H1 (cell line): ENCODE data around the gene CLDND1. TPM values are rescaled to one million over a fixed set of nuclear protein-coding genes. Genes with fewer than 3 reads are reported as not detected.

Experiments
- CTCF ChIA-PET: fragments of 300-600 bp; sonication (Branson Sonifier 250); formaldehyde crosslinking; loops from one replicate; lab custom pipeline; 2021; ENCODE audit not compliant: partially characterized antibody; lab: Charles Lee
- POLR2A ChIA-PET: fragments of 300-600 bp; sonication (Branson Sonifier 250); formaldehyde crosslinking; loops from one replicate; lab custom pipeline; 2021; ENCODE audit warnings: inconsistent platforms; ENCODE audit not compliant: partially characterized antibody; lab: Charles Lee
- DNase-seq, 2 experiments: peaks; one replicate each; pipeline versions ENCODE4 v3.0.0 to v3.0.0-alpha.2; 2010 to 2022; ENCODE audit warnings: low spot score in 2 of 2, low read depth in 1 of 2, mixed read lengths in 1 of 2
- FAIRE-seq: peaks from 2 replicates; lab custom pipeline; 2011; peaks lifted over from hg19 to GRCh38; lab: Jason Lieb, UNC
- H2AFZ ChIP-seq: 2 replicates; pipeline ENCODE4 v1.8.1; 2012; ENCODE audit warnings: low read length, inconsistent platforms
- H2AK5ac ChIP-seq: 2 replicates; pipeline ENCODE4 v1.6.1; 2013; ENCODE audit warnings: low read depth, low read length
- H2BK120ac ChIP-seq: replicated peaks from 2 replicates; pipeline ENCODE3; 2013; ENCODE audit warnings: low read depth, low read length, inconsistent platforms
- H2BK12ac ChIP-seq: 2 replicates; pipeline ENCODE4 v1.6.1; 2013; ENCODE audit warnings: low read depth, low read length
- H2BK15ac ChIP-seq: 2 replicates; pipeline ENCODE4 v1.6.1; 2013; ENCODE audit warnings: low read length
- H2BK20ac ChIP-seq: 2 replicates; pipeline ENCODE4 v1.6.1; 2013; ENCODE audit warnings: low read length
- H2BK5ac ChIP-seq: 2 replicates; pipeline ENCODE4 v1.6.1; 2013; ENCODE audit warnings: low read depth, low read length
- H3K14ac ChIP-seq: 2 replicates; pipeline ENCODE4 v1.6.1; 2013; ENCODE audit warnings: inconsistent platforms; ENCODE audit not compliant: insufficient read length
- H3K18ac ChIP-seq: 2 replicates; pipeline ENCODE4 v1.6.1; 2013; ENCODE audit warnings: low read length; ENCODE audit errors: extremely low read depth
- H3K23ac ChIP-seq: 2 replicates; pipeline ENCODE4 v1.6.1; 2013; ENCODE audit warnings: inconsistent platforms; ENCODE audit not compliant: insufficient read length
- H3K23me2 ChIP-seq: 2 replicates; pipeline ENCODE4 v1.6.1; 2013; ENCODE audit warnings: low read depth, low read length
- H3K27ac ChIP-seq: 2 replicates; pipeline ENCODE4 v1.6.1; 2011; ENCODE audit warnings: low read depth, low read length, inconsistent platforms
- H3K27me3 ChIP-seq, 4 experiments: replicated peaks in 1 of 4; 1 replicate in 1 of 4; 2 replicates in 3 of 4; pipeline versions ENCODE4 v1.6.1 to v1.8.1; 2011 to 2013; ENCODE audit warnings: low read length in 3 of 4, mild to moderate bottlenecking in 3 of 4, inconsistent platforms in 2 of 4, mixed read lengths in 2 of 4, moderate library complexity in 1 of 4; ENCODE audit not compliant: control insufficient read depth in 3 of 4, insufficient read depth in 3 of 4; ENCODE audit errors: extremely low read depth in 1 of 4
- H3K36me3 ChIP-seq, 4 experiments: 2 replicates each; pipeline versions ENCODE4 v1.6.1 to v1.8.1; 2011 to 2013; ENCODE audit warnings: mild to moderate bottlenecking in 4 of 4, low read length in 3 of 4, moderate library complexity in 2 of 4, control low read depth in 1 of 4, inconsistent platforms in 1 of 4; ENCODE audit not compliant: insufficient read depth in 4 of 4, control insufficient read depth in 2 of 4
- H3K4ac ChIP-seq: replicated peaks from 2 replicates; pipeline ENCODE3; 2013; ENCODE audit warnings: low read length, low read depth, mixed read lengths, inconsistent platforms; ENCODE audit not compliant: insufficient read length
- H3K4me1 ChIP-seq, 4 experiments: replicated peaks in 1 of 4; 1 replicate in 1 of 4; 2 replicates in 3 of 4; pipeline versions ENCODE4 v1.6.1 to v1.8.1; 2011 to 2013; ENCODE audit warnings: low read length in 3 of 4, inconsistent platforms in 2 of 4, mixed read lengths in 1 of 4; ENCODE audit not compliant: insufficient read depth in 4 of 4, control insufficient read depth in 3 of 4
- H3K4me2 ChIP-seq, 2 experiments: 2 replicates each; pipeline versions ENCODE4 v1.6.1 to v1.8.1; 2011 to 2013; ENCODE audit warnings: low read depth in 2 of 2, low read length in 2 of 2, control low read depth in 1 of 2, inconsistent platforms in 1 of 2, mild to moderate bottlenecking in 1 of 2; ENCODE audit not compliant: insufficient read depth in 1 of 2
- H3K4me3 ChIP-seq, 4 experiments: fragments of 200-600, 300-600 bp in 1 of 4; sonication (generic), shearing (Covaris generic), sonication (Bioruptor Twin) in 1 of 4; 2 replicates each; pipeline versions ENCODE4 v1.5.1 to v1.8.1; 2011 to 2016; ENCODE audit warnings: low read length in 4 of 4, low read depth in 3 of 4, control low read depth in 2 of 4, inconsistent platforms in 2 of 4, mild to moderate bottlenecking in 2 of 4, mixed read lengths in 1 of 4, moderate library complexity in 1 of 4; ENCODE audit not compliant: insufficient read depth in 2 of 4; ENCODE audit errors: extremely low read depth in 1 of 4
- H3K56ac ChIP-seq: replicated peaks from 2 replicates; pipeline ENCODE3; 2013; ENCODE audit warnings: low read depth, mild to moderate bottlenecking, mixed read lengths, low read length, inconsistent platforms; ENCODE audit not compliant: insufficient read length
- H3K79me1 ChIP-seq: 2 replicates; pipeline ENCODE4 v1.6.1; 2013; ENCODE audit warnings: low read depth, low read length, control low read depth
- H3K79me2 ChIP-seq, 2 experiments: 2 replicates each; pipeline versions ENCODE4 v1.6.1 to v1.8.1; 2012 to 2013; ENCODE audit warnings: low read length in 2 of 2, mild to moderate bottlenecking in 2 of 2, inconsistent platforms in 1 of 2; ENCODE audit not compliant: insufficient read depth in 2 of 2, control insufficient read depth in 1 of 2
- H3K9ac ChIP-seq, 4 experiments: replicated peaks in 1 of 4; 1 replicate in 1 of 4; 2 replicates in 3 of 4; pipeline versions ENCODE4 v1.6.1 to v1.8.1; 2011 to 2013; ENCODE audit warnings: low read depth in 3 of 4, low read length in 3 of 4, control low read depth in 2 of 4, mild to moderate bottlenecking in 2 of 4, moderate library complexity in 2 of 4, inconsistent platforms in 1 of 4; ENCODE audit errors: extremely low read depth in 1 of 4
- H3K9me3 ChIP-seq, 2 experiments: 2 replicates each; pipeline versions ENCODE4 v1.6.1 to v1.8.1; 2012 to 2013; ENCODE audit warnings: mild to moderate bottlenecking in 2 of 2, moderate library complexity in 2 of 2, control low read depth in 1 of 2, inconsistent platforms in 1 of 2, low read depth in 1 of 2, low read length in 1 of 2, mixed read lengths in 1 of 2; ENCODE audit not compliant: insufficient read depth in 2 of 2
- H4K20me1 ChIP-seq, 2 experiments: replicated peaks in 1 of 2; 2 replicates each; pipeline versions ENCODE3 to v1.8.1; 2011 to 2013; ENCODE audit warnings: inconsistent platforms in 2 of 2, low read length in 2 of 2, mild to moderate bottlenecking in 1 of 2; ENCODE audit not compliant: insufficient read depth in 2 of 2, control insufficient read depth in 1 of 2
- H4K5ac ChIP-seq: 2 replicates; pipeline ENCODE4 v1.6.1; 2013; ENCODE audit warnings: low read length, low read depth, mixed read lengths, inconsistent platforms; ENCODE audit not compliant: insufficient read length
- H4K8ac ChIP-seq: 2 replicates; pipeline ENCODE4 v1.8.0; 2013; ENCODE audit warnings: mild to moderate bottlenecking, moderate library complexity, low read length, inconsistent platforms; ENCODE audit not compliant: insufficient read depth; ENCODE audit errors: extremely low read depth
- H4K91ac ChIP-seq: replicated peaks from 2 replicates; pipeline ENCODE3; 2013; ENCODE audit warnings: low read length, mixed read lengths, inconsistent platforms; ENCODE audit not compliant: insufficient read length
- ATF3 ChIP-seq: IDR thresholded peaks from 2 replicates; pipeline ENCODE4 v1.6.1; 2011; ENCODE audit warnings: low read depth, mild to moderate bottlenecking, low read length; ENCODE audit not compliant: insufficient read depth
- BCL11A ChIP-seq, 2 experiments: IDR thresholded peaks; one replicate each; pipeline ENCODE4 v1.6.1; 2011; ENCODE audit warnings: low read depth in 2 of 2, low read length in 2 of 2, mild to moderate bottlenecking in 2 of 2
- CEBPB ChIP-seq: IDR thresholded peaks from 2 replicates; pipeline ENCODE4 v1.6.1; 2012; ENCODE audit warnings: low read depth, low read length
- GABPA ChIP-seq: IDR thresholded peaks from 2 replicates; pipeline ENCODE4 v1.6.1; 2011; ENCODE audit warnings: mild to moderate bottlenecking, low read length, moderate library complexity, borderline replicate concordance; ENCODE audit not compliant: insufficient read depth
- KDM1A ChIP-seq: fragments of 200-600, 300-600 bp; sonication (generic); IDR thresholded peaks from 2 replicates; pipeline ENCODE4 v1.7.1; 2016; ENCODE audit warnings: mild to moderate bottlenecking, low read length, borderline replicate concordance
- KDM5A ChIP-seq: fragments of 200-600 bp; IDR thresholded peaks from 2 replicates; pipeline ENCODE4 v1.7.1; 2012; ENCODE audit warnings: mild to moderate bottlenecking, low read length, inconsistent platforms, mixed read lengths
- NRF1 ChIP-seq: IDR thresholded peaks from 2 replicates; pipeline ENCODE4 v1.6.1; 2011; ENCODE audit warnings: mild to moderate bottlenecking, low read depth, low read length, improper control_type of control experiment
- PHF8 ChIP-seq: fragments of 200-600 bp; sonication (generic); conservative IDR thresholded peaks from 2 replicates; pipeline ENCODE4 v1.7.1; 2012; ENCODE audit warnings: low read depth, mild to moderate bottlenecking, inconsistent platforms, low read length, moderate library complexity
- SIN3A ChIP-seq, 2 experiments: IDR thresholded peaks in 1 of 2; conservative IDR thresholded peaks in 1 of 2; 2 replicates each; pipeline ENCODE4 v1.6.1; 2011 to 2012; ENCODE audit warnings: low read length in 2 of 2, improper control_type of control experiment in 1 of 2, low read depth in 1 of 2, mild to moderate bottlenecking in 1 of 2
- SIRT6 ChIP-seq: IDR thresholded peaks from one replicate; pipeline ENCODE4 v1.7.1; 2012; ENCODE audit warnings: low read length, inconsistent platforms
- TAF7 ChIP-seq: optimal IDR thresholded peaks from 2 replicates; pipeline ENCODE3; 2011; ENCODE audit warnings: low read depth, mild to moderate bottlenecking, inconsistent platforms, low read length, moderate library complexity, borderline replicate concordance
- TBP ChIP-seq: IDR thresholded peaks from 2 replicates; pipeline ENCODE4 v1.6.1; 2011; ENCODE audit warnings: low read depth, low read length, improper control_type of control experiment
- WGBS, 2 experiments: shearing (Covaris generic) in 1 of 2; methylation state at CpG; one replicate each; pipeline versions ENCODE4 v1.1.6 to v1.1.7; 2013 to 2015; ENCODE audit warnings: low lambda C conversion rate in 2 of 2, mixed read lengths in 2 of 2, inconsistent platforms in 1 of 2, low coverage in 1 of 2, missing lambda C conversion rate in 1 of 2; ENCODE audit not compliant: insufficient replicate concordance in 2 of 2, insufficient coverage in 1 of 2, insufficient read length in 1 of 2; ENCODE audit errors: extremely low coverage in 1 of 2, missing lambda C conversion rate in 1 of 2; 5-methylcytosine and 5-hydroxymethylcytosine counted together
- polyA plus RNA-seq, 7 experiments: library from polyadenylated mRNA; depleted of rRNA in 3 of 7; stranded (reverse) in 5 of 7; unstranded in 2 of 7; fragments of >200 nt in 5 of 7; fragments of 200-250 nt in 2 of 7; gene quantifications; 1 replicate in 5 of 7; 2 replicates in 1 of 7; 4 replicates in 1 of 7; pipeline versions ENCODE4 v1.2.1 to v1.2.3, GENCODE V29; 2011 to 2013; ENCODE audit warnings: missing spikeins in 2 of 7, mixed read lengths in 2 of 7
- total RNA-seq: library from RNA; stranded (reverse); fragmentation: NEBNext Ultra II Directional; extraction: Animal tissue kit (Norgen Biotek cat#: 25700); gene quantifications from 2 replicates; pipeline ENCODE4 v1.2.1, GENCODE V29; 2021
- TF ChIP-seq, protein P1 (sequence below): IDR thresholded peaks from 2 replicates; pipeline ENCODE4 v1.6.1; 2011; ENCODE audit warnings: low read length, improper control_type of control experiment

CLDND1 gene
- total and polyA plus RNA-seq, 2 of the 8 experiments (the other 6 are each of a cell fraction or from before 2014, with no cell fraction given) = 68.2 to 152 TPM

DNA sequence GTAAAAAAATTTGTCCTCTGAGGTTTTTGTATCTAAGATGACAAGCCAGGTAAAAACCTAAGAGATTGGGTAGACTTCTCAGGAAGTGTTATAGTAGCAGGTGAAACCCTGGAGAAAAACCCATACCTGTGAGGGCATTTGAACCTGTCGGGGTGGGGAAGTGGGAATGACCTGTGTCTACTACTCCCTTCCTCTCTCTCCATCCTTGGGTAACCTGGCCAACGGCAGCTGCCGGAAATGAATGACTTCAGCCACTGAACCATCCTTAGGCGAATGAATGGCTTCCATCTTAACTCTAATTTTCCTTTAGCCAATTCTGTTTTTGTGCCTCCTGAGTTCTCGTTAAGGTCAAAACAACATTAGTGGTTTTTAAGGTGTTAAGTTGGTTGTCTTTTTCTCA is 25.8 kb upstream of the CLDND1 start:
- Histone ChIP-seq H4K91ac (no peak overlapping the region), H2BK15ac (no peak overlapping the region), H3K9ac (no peak overlapping the region), H3K27ac (no peak overlapping the region), H2AK5ac (no peak overlapping the region), H2BK12ac (no peak overlapping the region), H4K20me1 (no peaks in the 10 kb centered on the region), H3K4me3 (no peak overlapping the region), H3K56ac (no peak overlapping the region), H4K8ac (no peak overlapping the region), H3K23me2 (no peaks in the 10 kb centered on the region), H3K27me3 (peaks cover 0 to 1% (median 0%) of the 10 kb centered on the region in 4 experiments; a peak in 1 of 7 replicates), H2BK20ac (no peak overlapping the region), H2BK120ac (no peak overlapping the region), H3K79me2 (no peaks in the 10 kb centered on the region), H3K4me2 (no peak overlapping the region), H3K18ac (no peak overlapping the region), H3K4me1 (peaks cover 0 to 2% (median 0%) of the 10 kb centered on the region in 4 experiments; a peak in 1 of 7 replicates), H3K36me3 (no peaks in the 10 kb centered on the region), H3K9me3 (no peaks in the 10 kb centered on the region), H4K5ac (no peak overlapping the region), H3K14ac (no peak overlapping the region), H3K4ac (no peak overlapping the region), H3K79me1 (no peaks in the 10 kb centered on the region), H2BK5ac (no peak overlapping the region), H2AFZ (no peak overlapping the region), H3K23ac (no peak overlapping the region)
- WGBS, 2 experiments = 76% methylated on average over 5 of the region's 5 CpGs; no CpG with 5 or more reads in 1 of the 2 experiments
- no peak for DNase-seq
- ChIA-PET POLR2A (no interaction called here), CTCF (interaction anchor here (0.6 to 0.9 kb wide), 2 partner anchors 9 to 18 kb away, joined by 3 read pairs; no protein-coding TSS in a partner anchor)
- FAIRE-seq = no peak
- no peak for TF ChIP-seq TAF7
- TF ChIP-seq SIRT6 = no peak
- TF ChIP-seq KDM5A = no peak
- no peak for TF ChIP-seq SIN3A (conservative IDR thresholded peaks at IDR 0.05 in 1 of 2, IDR thresholded peaks at IDR 0.05 in 1 of 2; ENCODE audit: low read depth in 1 of 2, low read length in 2 of 2)
- no peak for TF ChIP-seq NRF1
- TF ChIP-seq, protein P1, sequence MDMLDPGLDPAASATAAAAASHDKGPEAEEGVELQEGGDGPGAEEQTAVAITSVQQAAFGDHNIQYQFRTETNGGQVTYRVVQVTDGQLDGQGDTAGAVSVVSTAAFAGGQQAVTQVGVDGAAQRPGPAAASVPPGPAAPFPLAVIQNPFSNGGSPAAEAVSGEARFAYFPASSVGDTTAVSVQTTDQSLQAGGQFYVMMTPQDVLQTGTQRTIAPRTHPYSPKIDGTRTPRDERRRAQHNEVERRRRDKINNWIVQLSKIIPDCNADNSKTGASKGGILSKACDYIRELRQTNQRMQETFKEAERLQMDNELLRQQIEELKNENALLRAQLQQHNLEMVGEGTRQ = no peak
- TF ChIP-seq BCL11A (IDR thresholded peaks at IDR 0.05; ENCODE audit: low read depth in 2 of 2, low read length in 2 of 2) = no peak
- TF ChIP-seq ATF3 = no peak
- no peak for TF ChIP-seq CEBPB
- no peak for TF ChIP-seq TBP
- TF ChIP-seq PHF8 = no peak
- no peak for TF ChIP-seq KDM1A
- no peak for TF ChIP-seq GABPA
